Measurements from ENCODE around the gene KDM4F. TPM values are rescaled to one million over a fixed set of nuclear protein-coding genes. Genes with fewer than 3 reads are reported as not detected.
A peak's percentile ranks its signal among the peaks of the same experiment; 100 is the strongest.

KDM4F gene
- total RNA-seq, 1 donor from 2014 or later = not detected

- Histone ChIP-seq H3K27ac (peak overlapping the region; percentile 16), H3K4me1 (peaks cover 59% of the 10 kb centered on the region)
Measured at GRCh38 chr11:95092549-95093324, 43.5 kb downstream of the KDM4F start.

GRCh38 chr11:95093548-95093947 lies 44.3 kb downstream of the KDM4F start:
- Histone ChIP-seq H3K4me1 (peaks cover 65% of the 10 kb centered on the region), H3K36me3 (no peaks in the 10 kb centered on the region), H3K4me3 (no peak overlapping the region), H3K9me3 (no peaks in the 10 kb centered on the region), H3K27me3 (no peaks in the 10 kb centered on the region), H3K27ac (peak overlapping the region; percentile 16)
- intact Hi-C loops (cut with DNase I) = loop anchor here (10.0 kb wide), 1 partner anchor 51 kb away; no protein-coding TSS in a partner anchor
- TF ChIP-seq POLR2A (IDR thresholded peaks at IDR 0.05) (no peak), CTCF (IDR thresholded peaks at IDR 0.05) (no peak), POLR2AphosphoS5 (IDR thresholded peaks at IDR 0.05; ENCODE audit: insufficient read depth in 1 of 2, low read depth in 1 of 2) (no peak)
- peak in 1 of 2 donors; percentile 10 for DNase-seq (ENCODE audit: extremely low spot score in 2 of 2)

More at GRCh38 chr11:95092549-95093324, 43.5 kb downstream of the KDM4F start:
- peak in 1 of 2 donors; percentile 78 for DNase-seq (ENCODE audit: extremely low spot score in 2 of 2)
- intact Hi-C loops (cut with DNase I) = loop anchor here (10.0 kb wide), 1 partner anchor 52 kb away; no protein-coding TSS in a partner anchor
- Histone ChIP-seq H3K4me3 (no peak overlapping the region), H3K36me3 (no peaks in the 10 kb centered on the region), H3K27me3 (no peaks in the 10 kb centered on the region), H3K9me3 (no peaks in the 10 kb centered on the region)
- no peak for TF ChIP-seq POLR2AphosphoS5 (IDR thresholded peaks at IDR 0.05; ENCODE audit: insufficient read depth in 1 of 2, low read depth in 1 of 2)
- TF ChIP-seq CTCF (IDR thresholded peaks at IDR 0.05) = peak in 1 of 3 experiments; percentile 10
- no peak for TF ChIP-seq POLR2A (IDR thresholded peaks at IDR 0.05)

- H3K4me3 ChIP-seq = no peak overlapping the region
- H3K4me1 ChIP-seq = peaks cover 65% of the 10 kb centered on the region
- no peaks in the 10 kb centered on the region for H3K9me3 ChIP-seq
- no peaks in the 10 kb centered on the region for H3K27me3 ChIP-seq
- intact Hi-C loops (cut with DNase I) = loop anchor here (10.0 kb wide), 1 partner anchor 49 kb away; no protein-coding TSS in a partner anchor
- TF ChIP-seq POLR2A (IDR thresholded peaks at IDR 0.05) (no peak), POLR2AphosphoS5 (IDR thresholded peaks at IDR 0.05; ENCODE audit: insufficient read depth in 1 of 2, low read depth in 1 of 2) (no peak), CTCF (IDR thresholded peaks at IDR 0.05) (no peak)
- H3K36me3 ChIP-seq = no peaks in the 10 kb centered on the region
- no peak overlapping the region for H3K27ac ChIP-seq
- no peak for DNase-seq (ENCODE audit: extremely low spot score in 2 of 2)
Measured at GRCh38 chr11:95095858-95096587, 46.8 kb downstream of the KDM4F start.

GRCh38 chr11:95097209-95097608 lies 48.0 kb downstream of the KDM4F start:
- Histone ChIP-seq H3K4me3 (no peak overlapping the region), H3K9me3 (no peaks in the 10 kb centered on the region), H3K27ac (no peak overlapping the region), H3K27me3 (no peaks in the 10 kb centered on the region), H3K36me3 (no peaks in the 10 kb centered on the region), H3K4me1 (peaks cover 58% of the 10 kb centered on the region)
- intact Hi-C loops (cut with DNase I) = loop anchor here (10.0 kb wide), 1 partner anchor 48 kb away; no protein-coding TSS in a partner anchor
- TF ChIP-seq POLR2AphosphoS5 (IDR thresholded peaks at IDR 0.05; ENCODE audit: insufficient read depth in 1 of 2, low read depth in 1 of 2) (no peak), POLR2A (IDR thresholded peaks at IDR 0.05) (no peak), CTCF (IDR thresholded peaks at IDR 0.05) (no peak)
- DNase-seq (ENCODE audit: extremely low spot score in 2 of 2) = peak in 1 of 2 donors; percentile 8
